NB4 (cell line): ENCODE measurements around the gene RFTN1.

ENCODE experiments used
- POLR2A ChIP-seq: IDR thresholded peaks from 2 replicates; pipeline ENCODE4 v1.6.1; 2011; ENCODE audit warnings: mild to moderate bottlenecking; ENCODE audit not compliant: insufficient read length; ENCODE audit errors: extremely low read depth
- TF ChIP-seq, protein P1 (sequence below): IDR thresholded peaks from one replicate; pipeline ENCODE4 v1.5.1; 2012; ENCODE audit warnings: low read depth, low read length
- TF ChIP-seq, protein P2 (sequence below): IDR thresholded peaks from 2 replicates; pipeline ENCODE4 v1.6.1; 2011; ENCODE audit warnings: low read depth, low read length

DNA sequence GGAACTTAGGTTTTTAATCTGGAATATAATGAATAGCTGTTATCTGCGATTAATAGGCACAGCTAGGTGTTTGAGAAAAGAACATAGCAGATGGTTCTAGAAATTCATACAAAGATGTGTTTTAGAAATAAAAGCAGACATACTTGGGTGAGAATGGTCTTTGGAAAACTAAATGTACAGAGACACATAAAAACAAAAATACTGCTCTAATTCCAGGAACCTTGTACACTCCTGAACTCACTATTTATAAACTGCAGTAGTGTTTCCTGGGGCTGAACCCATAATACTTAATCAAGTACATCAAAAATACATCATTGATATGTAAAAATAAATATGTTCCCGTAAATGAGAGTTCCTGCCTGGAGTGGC, 143.0 kb downstream of the RFTN1 start:
- TF ChIP-seq, protein P1, sequence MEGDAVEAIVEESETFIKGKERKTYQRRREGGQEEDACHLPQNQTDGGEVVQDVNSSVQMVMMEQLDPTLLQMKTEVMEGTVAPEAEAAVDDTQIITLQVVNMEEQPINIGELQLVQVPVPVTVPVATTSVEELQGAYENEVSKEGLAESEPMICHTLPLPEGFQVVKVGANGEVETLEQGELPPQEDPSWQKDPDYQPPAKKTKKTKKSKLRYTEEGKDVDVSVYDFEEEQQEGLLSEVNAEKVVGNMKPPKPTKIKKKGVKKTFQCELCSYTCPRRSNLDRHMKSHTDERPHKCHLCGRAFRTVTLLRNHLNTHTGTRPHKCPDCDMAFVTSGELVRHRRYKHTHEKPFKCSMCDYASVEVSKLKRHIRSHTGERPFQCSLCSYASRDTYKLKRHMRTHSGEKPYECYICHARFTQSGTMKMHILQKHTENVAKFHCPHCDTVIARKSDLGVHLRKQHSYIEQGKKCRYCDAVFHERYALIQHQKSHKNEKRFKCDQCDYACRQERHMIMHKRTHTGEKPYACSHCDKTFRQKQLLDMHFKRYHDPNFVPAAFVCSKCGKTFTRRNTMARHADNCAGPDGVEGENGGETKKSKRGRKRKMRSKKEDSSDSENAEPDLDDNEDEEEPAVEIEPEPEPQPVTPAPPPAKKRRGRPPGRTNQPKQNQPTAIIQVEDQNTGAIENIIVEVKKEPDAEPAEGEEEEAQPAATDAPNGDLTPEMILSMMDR = no peak
- TF ChIP-seq, protein P2, sequence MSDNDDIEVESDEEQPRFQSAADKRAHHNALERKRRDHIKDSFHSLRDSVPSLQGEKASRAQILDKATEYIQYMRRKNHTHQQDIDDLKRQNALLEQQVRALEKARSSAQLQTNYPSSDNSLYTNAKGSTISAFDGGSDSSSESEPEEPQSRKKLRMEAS = no peak
- TF ChIP-seq POLR2A = no peak
